ENCODE data around the gene BNIP3.
A peak's percentile ranks its signal among the peaks of the same experiment; 100 is the strongest.
"Not testable (repeated sequence)": the region's sequence is repeated elsewhere in the genome, so short reads cannot be mapped to it uniquely, and the experiment has no call there.

Gene BNIP3

DNA sequence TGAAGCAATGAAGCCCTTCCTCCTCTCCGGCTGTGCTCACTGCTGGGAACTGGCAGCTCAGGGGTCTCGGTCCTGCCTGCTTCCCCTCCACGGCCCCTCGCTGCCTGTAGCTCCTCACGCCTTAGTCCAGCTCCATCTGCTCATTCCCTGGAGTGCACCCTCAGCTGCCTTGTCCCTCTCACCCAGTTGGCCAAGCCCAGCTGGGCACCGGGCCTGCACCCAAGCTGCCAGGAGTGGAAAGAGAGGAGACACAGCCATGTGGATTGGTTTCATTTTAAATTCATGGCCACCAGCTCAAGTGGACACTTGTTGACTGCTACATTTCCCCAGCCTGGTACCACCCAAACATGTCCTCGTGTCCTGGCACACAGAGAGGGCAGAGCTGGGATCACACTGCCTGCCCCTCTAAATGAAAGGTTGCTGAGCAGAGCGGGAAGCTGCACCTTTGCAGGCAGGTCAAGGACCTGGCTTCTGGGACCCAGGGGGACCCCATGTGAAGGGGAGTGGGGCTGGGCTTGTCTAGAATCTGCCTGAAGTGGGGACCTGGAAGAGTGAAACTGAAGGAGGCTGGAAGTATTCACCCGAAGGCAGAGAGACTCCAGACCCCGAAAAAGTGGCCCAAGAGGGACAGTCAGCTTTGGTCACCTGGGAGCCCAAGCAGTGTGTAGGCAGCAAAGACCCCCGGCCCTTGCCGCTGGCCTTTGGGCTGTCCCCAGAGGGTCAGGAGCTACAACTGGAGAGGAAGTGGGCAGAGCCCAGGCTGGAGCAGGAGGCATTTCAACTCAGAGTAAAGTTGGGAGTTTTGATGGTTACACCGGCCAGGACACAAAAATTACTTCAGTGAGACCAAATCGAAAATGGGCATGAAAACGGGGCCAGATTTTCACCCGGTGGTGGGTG, 15.0 kb upstream of the BNIP3 start:
- H3K27ac ChIP-seq = peak overlapping the region in 1 of 2 donors; percentile 76
- DNase-seq (ENCODE audit: low spot score) = no peak
- peak overlapping the region; percentile 27 for H3K4me3 ChIP-seq
- TF ChIP-seq, protein P1, sequence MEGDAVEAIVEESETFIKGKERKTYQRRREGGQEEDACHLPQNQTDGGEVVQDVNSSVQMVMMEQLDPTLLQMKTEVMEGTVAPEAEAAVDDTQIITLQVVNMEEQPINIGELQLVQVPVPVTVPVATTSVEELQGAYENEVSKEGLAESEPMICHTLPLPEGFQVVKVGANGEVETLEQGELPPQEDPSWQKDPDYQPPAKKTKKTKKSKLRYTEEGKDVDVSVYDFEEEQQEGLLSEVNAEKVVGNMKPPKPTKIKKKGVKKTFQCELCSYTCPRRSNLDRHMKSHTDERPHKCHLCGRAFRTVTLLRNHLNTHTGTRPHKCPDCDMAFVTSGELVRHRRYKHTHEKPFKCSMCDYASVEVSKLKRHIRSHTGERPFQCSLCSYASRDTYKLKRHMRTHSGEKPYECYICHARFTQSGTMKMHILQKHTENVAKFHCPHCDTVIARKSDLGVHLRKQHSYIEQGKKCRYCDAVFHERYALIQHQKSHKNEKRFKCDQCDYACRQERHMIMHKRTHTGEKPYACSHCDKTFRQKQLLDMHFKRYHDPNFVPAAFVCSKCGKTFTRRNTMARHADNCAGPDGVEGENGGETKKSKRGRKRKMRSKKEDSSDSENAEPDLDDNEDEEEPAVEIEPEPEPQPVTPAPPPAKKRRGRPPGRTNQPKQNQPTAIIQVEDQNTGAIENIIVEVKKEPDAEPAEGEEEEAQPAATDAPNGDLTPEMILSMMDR (IDR thresholded peaks at IDR 0.05) = no peak

DNA sequence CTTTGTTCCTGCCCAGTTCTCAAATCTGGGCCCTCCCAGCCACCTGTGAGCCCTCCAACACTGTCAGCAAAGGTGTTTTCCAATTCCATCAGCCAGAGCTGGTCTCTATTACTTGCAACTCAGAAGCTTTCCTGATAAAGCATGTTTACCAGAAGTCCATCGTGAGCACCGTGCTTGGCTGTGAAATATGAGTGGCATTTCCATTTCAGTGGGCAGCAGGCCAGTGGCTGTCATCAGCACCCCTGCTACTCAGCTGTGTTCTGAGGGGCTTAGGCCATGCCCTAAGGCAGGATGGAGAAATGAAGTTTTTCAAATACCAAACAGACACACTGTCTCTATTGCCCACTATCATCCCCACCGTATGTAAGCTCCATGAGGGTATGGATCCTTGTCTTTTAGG, 12.7 kb upstream of the BNIP3 start:
- TF ChIP-seq, protein P1 (IDR thresholded peaks at IDR 0.05) = no peak
- Histone ChIP-seq H3K27ac (no peak overlapping the region), H3K4me3 (no peak overlapping the region)
- DNase-seq (ENCODE audit: low spot score) = no peak

DNA sequence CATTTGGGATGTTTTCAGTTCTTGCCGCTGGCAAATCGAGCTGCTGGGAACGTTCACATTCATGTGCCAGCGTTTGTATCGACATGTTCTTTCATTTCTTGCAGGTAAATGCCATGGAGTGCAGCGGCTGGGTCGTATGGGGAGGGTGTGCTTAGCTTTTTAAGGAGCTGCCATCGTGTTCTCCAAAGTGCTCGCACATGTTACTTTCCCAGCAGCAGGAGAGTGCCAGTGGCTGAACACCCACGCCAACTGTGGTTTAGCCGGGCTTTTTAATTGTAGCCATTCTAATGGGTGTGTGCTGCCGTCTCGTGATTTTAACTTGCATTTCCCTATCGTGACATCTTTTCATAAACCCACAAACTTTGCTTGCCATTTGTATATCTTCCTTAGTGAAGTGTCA, 11.6 kb upstream of the BNIP3 start:
- Histone ChIP-seq H3K4me3 (no peak overlapping the region), H3K27ac (no peak overlapping the region)
- TF ChIP-seq, protein P1 (IDR thresholded peaks at IDR 0.05) = no peak
- no peak for DNase-seq (ENCODE audit: low spot score)

DNA sequence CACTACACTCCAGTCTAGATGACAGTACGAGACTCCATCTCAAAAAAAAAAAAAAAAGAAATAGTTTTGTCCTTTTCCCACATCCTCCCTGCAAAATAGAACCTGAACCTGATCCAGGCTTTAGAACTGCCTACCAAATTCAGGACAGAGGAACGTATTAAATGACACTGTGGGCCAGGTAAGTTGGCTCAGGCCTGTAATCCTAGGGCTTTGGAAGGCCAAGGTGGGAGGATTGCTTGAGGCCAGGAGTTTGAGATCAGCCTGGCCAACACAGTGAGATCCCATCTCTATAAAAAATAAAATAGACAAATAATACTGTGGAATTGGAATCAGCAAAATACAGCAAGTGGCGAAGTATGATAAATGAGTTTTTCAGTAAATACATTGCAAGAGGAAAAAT, 10.0 kb upstream of the BNIP3 start:
- no peak overlapping the region for H3K27ac ChIP-seq
- TF ChIP-seq, protein P1 (IDR thresholded peaks at IDR 0.05) = no peak
- DNase-seq (ENCODE audit: low spot score) = no peak
- no peak overlapping the region for H3K4me3 ChIP-seq

DNA sequence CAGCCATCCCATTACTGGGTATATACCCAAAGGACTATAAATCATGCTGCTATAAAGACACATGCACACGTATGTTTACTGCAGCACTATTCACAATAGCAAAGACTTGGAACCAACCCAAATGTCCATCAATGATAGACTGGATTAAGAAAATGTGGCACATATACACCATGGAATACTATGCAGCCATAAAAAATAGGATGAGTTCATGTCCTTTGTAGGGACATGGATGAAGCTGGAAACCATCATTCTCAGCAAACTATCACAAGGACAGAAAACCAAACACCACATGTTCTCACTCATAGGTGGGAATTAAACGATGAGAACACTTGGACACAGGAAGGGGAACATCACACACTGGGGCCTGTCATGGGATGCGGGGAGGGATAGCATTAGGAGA, 6.1 kb upstream of the BNIP3 start:
- H3K4me3 ChIP-seq; DNase-seq (ENCODE audit: low spot score); H3K27ac ChIP-seq: not testable (repeated sequence)

DNA sequence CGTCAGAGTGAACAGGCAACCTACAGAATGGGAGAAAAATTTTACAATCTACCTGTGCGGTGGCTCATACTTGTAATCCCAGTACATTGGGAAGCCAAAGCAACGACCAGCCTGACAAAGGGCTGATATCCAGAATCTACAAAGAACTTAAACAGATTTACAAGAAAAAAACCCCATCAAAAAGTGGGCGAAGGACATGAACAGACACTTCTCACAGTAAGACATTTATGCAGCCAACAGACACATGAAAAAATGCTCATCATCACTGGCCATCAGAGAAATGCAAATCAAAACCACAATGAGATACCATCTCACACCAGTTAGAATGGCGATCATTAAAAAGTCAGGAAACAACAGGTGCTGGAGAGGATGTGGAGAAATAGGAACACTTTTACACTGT, 5.6 kb upstream of the BNIP3 start:
- H3K27ac ChIP-seq; H3K4me3 ChIP-seq; DNase-seq (ENCODE audit: low spot score): not testable (repeated sequence)

DNA sequence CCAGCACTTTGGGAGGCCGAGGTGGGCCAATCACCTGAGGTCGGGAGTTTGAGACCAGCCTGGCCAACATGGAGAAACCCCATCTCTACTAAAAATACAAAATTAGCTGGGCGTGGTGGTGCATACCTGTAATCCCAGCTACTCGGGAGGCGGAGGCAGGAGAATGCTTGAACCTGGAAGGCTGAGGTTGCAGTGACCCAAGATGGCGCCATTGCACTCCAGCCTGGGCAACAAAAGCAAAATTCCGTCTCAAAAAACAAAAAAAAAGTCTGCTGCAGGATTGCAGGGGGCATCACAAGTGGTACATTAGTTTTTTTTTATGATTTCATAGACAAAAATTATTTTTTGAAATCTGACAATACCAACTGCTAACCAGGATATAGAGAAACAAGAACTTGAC, 5.1 kb upstream of the BNIP3 start:
- DNase-seq (ENCODE audit: low spot score); H3K27ac ChIP-seq; H3K4me3 ChIP-seq: not testable (repeated sequence)

DNA sequence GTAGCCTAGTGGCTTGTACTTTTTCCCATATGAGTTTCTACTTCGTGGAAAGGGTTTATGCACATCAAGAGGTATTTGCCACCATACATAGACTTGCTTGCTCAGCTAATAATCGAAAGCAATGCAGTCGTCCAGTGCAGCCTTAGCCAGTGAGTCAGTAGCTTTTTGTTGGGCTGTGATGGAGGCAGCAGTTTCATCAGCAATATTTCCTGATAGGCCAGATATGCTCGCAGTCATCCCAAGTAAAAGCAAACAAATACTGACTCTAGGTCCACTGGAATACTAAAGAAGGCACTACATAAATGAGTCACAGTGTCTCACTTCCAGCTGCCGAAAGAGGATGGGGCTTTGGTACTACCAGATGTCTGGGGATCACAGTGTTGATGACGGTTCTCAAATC, 2.1 kb upstream of the BNIP3 start:
- DNase-seq (ENCODE audit: low spot score) = no peak
- TF ChIP-seq, protein P1 (IDR thresholded peaks at IDR 0.05) = no peak
- H3K27ac ChIP-seq = no peak overlapping the region
- H3K4me3 ChIP-seq = no peak overlapping the region
